Lower lobe of right lung (tissue), 2 donors: Measurements from ENCODE around the gene TSPYL2. TPM values are rescaled to one million over a fixed set of nuclear protein-coding genes. Genes with fewer than 3 reads are reported as not detected.

Experiments used
- ATAC-seq, 2 donors: fragments of 200-7000 bp; cut with Tn5 transposase; one replicate each; pipeline ENCODE4 v1.9.1; 2020 to 2022; ENCODE audit warnings: mild to moderate bottlenecking in 2 of 2, moderate library complexity in 2 of 2
- DNase-seq: peaks from one replicate; pipeline ENCODE4 v3.0.0-alpha.2; 2020
- H3K27ac ChIP-seq: fragments of 200-600 bp; one replicate; pipeline ENCODE4 v1.8.0; 2022
- H3K27me3 ChIP-seq: fragments of 200-600 bp; one replicate; pipeline ENCODE4 v1.8.0; 2022; ENCODE audit warnings: low read depth
- H3K36me3 ChIP-seq: fragments of 200-600 bp; one replicate; pipeline ENCODE4 v1.8.0; 2022; ENCODE audit warnings: mild to moderate bottlenecking
- H3K4me1 ChIP-seq: fragments of 200-600 bp; one replicate; pipeline ENCODE4 v1.8.0; 2022
- H3K4me3 ChIP-seq: fragments of 200-600 bp; one replicate; pipeline ENCODE4 v1.8.0; 2022; ENCODE audit warnings: mild to moderate bottlenecking
- H3K9me3 ChIP-seq: fragments of 200-600 bp; one replicate; pipeline ENCODE4 v1.8.0; 2022
- CTCF ChIP-seq: fragments of 200-600 bp; IDR thresholded peaks from one replicate; pipeline ENCODE4 v1.8.0; 2022; ENCODE audit warnings: antibody characterized with exemption, mild to moderate bottlenecking
- intact Hi-C: fragments of 100-400 bp; cut with DNase I; formaldehyde crosslinking; loops from one replicate; pipeline ENCODE4 v1.11.0; 2022
- total RNA-seq: library from RNA; stranded (reverse); fragmentation: NEBNext Ultra II Directional; extraction: Animal tissue kit (Norgen Biotek cat#: 25700); gene quantifications from one replicate; pipeline ENCODE4 v1.2.1, GENCODE V29; 2021
- donor health status: DM: no; HTN: yes; CAD: no; lungs with severe emphysema.

Gene TSPYL2
- total RNA-seq, 1 donor from 2014 or later: 27.9 TPM

DNA sequence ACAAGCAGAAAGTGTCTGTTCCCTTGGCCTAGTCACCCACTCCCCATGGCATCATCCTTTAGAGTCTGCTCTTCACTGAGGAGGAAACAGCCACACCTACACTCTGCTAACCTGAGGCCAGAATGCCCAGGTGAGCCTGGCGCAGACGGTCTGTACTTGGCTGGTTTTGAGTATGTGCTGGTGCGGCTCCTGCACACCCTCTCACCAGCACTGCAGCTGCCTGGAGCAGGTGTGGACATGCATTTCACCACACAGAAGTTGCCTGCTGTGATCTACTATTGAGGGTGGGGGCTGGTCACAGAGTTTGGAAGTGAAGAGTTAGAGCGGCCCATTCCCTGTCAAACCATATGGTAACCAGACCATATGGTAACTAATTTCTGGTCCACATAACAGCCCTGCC, 51.2 kb downstream of the TSPYL2 start:
- intact Hi-C loops: no loop called here
- no peak for TF ChIP-seq CTCF
- no peak overlapping the region for H3K4me3 ChIP-seq
- H3K9me3 ChIP-seq: no peaks in the 10 kb centered on the region
- ATAC-seq (no peak), DNase-seq (no peak)
- peaks cover 6% of the 10 kb centered on the region for H3K36me3 ChIP-seq
- no peak overlapping the region for H3K27ac ChIP-seq
- no peaks in the 10 kb centered on the region for H3K27me3 ChIP-seq
- H3K4me1 ChIP-seq: no peaks in the 10 kb centered on the region

GRCh38 chrX:53135581-53135980, 53.4 kb downstream of the TSPYL2 start:
- Histone ChIP-seq H3K36me3 (peaks cover 6% of the 10 kb centered on the region), H3K27ac (no peak overlapping the region), H3K27me3 (no peaks in the 10 kb centered on the region), H3K4me3 (no peak overlapping the region), H3K4me1 (no peaks in the 10 kb centered on the region), H3K9me3 (no peaks in the 10 kb centered on the region)
- no peak for DNase-seq
- TF ChIP-seq CTCF: no peak
- intact Hi-C loops: no loop called here
- ATAC-seq: no peak

Other genes starting within 250 kb of the TSPYL2 start
- gene XAGE3, start 214.3 kb upstream of the TSPYL2 start, total RNA-seq: not detected
- gene FAM156B, start 185.0 kb upstream of the TSPYL2 start, total RNA-seq: 17.7 TPM
- 20.6 TPM for gene FAM156A, start 123.8 kb upstream of the TSPYL2 start, total RNA-seq
- gene GPR173, start 33.6 kb upstream of the TSPYL2 start, total RNA-seq: 0.56 TPM
- gene KANTR, start 11.8 kb downstream of the TSPYL2 start, total RNA-seq: 14.8 TPM
- gene KDM5C, start 142.8 kb downstream of the TSPYL2 start, total RNA-seq: 67.5 TPM
- gene IQSEC2, start 199.2 kb downstream of the TSPYL2 start, total RNA-seq: 24.0 TPM